Natural killer cell (primary cell): ENCODE results near the gene RARA. TPM values are rescaled to one million over a fixed set of nuclear protein-coding genes. Genes with fewer than 3 reads are reported as not detected.
"Not testable (repeated sequence)": the region's sequence is repeated elsewhere in the genome, so short reads cannot be mapped to it uniquely, and the experiment has no call there.

ENCODE experiments used
- ATAC-seq, 3 donors: fragments of 150-1000 bp in 2 of 3; fragments of 200-7000 bp in 1 of 3; cut with Tn5 transposase; 1 replicate in 1 of 3; 2 replicates in 2 of 3; pipeline ENCODE4 v1.10.0; 2021; ENCODE audit warnings: mild to moderate bottlenecking in 2 of 3, moderate library complexity in 2 of 3
- DNase-seq, 2 donors: peaks; one replicate each; pipeline versions ENCODE4 v3.0.0 to v3.0.0-alpha.2; 2013 to 2021; ENCODE audit warnings: mixed read lengths in 1 of 2
- H3K27ac ChIP-seq: one replicate; pipeline ENCODE4 v1.5.1; 2013; ENCODE audit warnings: mild to moderate bottlenecking, low read length
- H3K27me3 ChIP-seq: one replicate; pipeline ENCODE4 v1.6.1; 2013; ENCODE audit warnings: low read length; ENCODE audit not compliant: control insufficient read depth, insufficient read depth
- H3K36me3 ChIP-seq: one replicate; pipeline ENCODE4 v1.6.1; 2013; ENCODE audit warnings: low read length; ENCODE audit not compliant: control insufficient read depth, insufficient read depth
- H3K4me1 ChIP-seq: one replicate; pipeline ENCODE4 v1.6.1; 2013; ENCODE audit warnings: low read length; ENCODE audit not compliant: control insufficient read depth, insufficient read depth
- H3K4me3 ChIP-seq: one replicate; pipeline ENCODE4 v1.5.1; 2013; ENCODE audit warnings: low read length
- H3K9me3 ChIP-seq: one replicate; pipeline ENCODE4 v1.6.1; 2013; ENCODE audit warnings: low read length; ENCODE audit not compliant: control insufficient read depth, insufficient read depth
- H3K27ac Mint-ChIP-seq, 2 donors: one replicate each; pipeline ENCODE4 v1.8.0; 2022; ENCODE audit warnings: mild to moderate bottlenecking in 2 of 2, mixed read lengths in 2 of 2, moderate library complexity in 1 of 2
- H3K27me3 Mint-ChIP-seq, 2 donors: one replicate each; pipeline ENCODE4 v1.8.0; 2022; ENCODE audit warnings: low read depth in 2 of 2, mixed read lengths in 2 of 2
- H3K36me3 Mint-ChIP-seq: one replicate; pipeline ENCODE4 v1.8.0; 2022; ENCODE audit warnings: mixed read lengths
- H3K4me1 Mint-ChIP-seq, 2 donors: one replicate each; pipeline ENCODE4 v1.8.0; 2022; ENCODE audit warnings: mixed read lengths in 2 of 2
- H3K4me3 Mint-ChIP-seq: one replicate; pipeline ENCODE4 v1.8.0; 2022; ENCODE audit warnings: mild to moderate bottlenecking, moderate library complexity, mixed read lengths
- H3K9me3 Mint-ChIP-seq, 2 donors: one replicate each; pipeline ENCODE4 v1.8.0; 2022; ENCODE audit warnings: mixed read lengths in 2 of 2
- WGBS: methylation state at CpG from one replicate; pipeline ENCODE4 v1.1.7; 2013; ENCODE audit warnings: missing lambda C conversion rate; ENCODE audit not compliant: insufficient coverage; 5-methylcytosine and 5-hydroxymethylcytosine counted together
- intact Hi-C: fragments of 100-400 bp; cut with micrococcal nuclease; formaldehyde crosslinking; loops from one replicate; pipeline ENCODE4 v1.14.2; 2022
- total RNA-seq, 4 donors: library from RNA; stranded (reverse); fragments of 120-200 nt in 1 of 4; gene quantifications; one replicate each; pipeline versions ENCODE4 v1.2.3 to v1.2.4, GENCODE V29; 2013 to 2022
- TF ChIP-seq, protein P1 (sequence below): fragments of 200-600 bp; IDR thresholded peaks from one replicate; pipeline ENCODE4 v1.8.0; 2022; ENCODE audit warnings: antibody characterized with exemption

Gene RARA
- total RNA-seq, 3 donors from 2014 or later (not counting 1 experiment from before 2014, with no cell fraction given) = 75.9 to 94.6 (median 79.1) TPM

DNA sequence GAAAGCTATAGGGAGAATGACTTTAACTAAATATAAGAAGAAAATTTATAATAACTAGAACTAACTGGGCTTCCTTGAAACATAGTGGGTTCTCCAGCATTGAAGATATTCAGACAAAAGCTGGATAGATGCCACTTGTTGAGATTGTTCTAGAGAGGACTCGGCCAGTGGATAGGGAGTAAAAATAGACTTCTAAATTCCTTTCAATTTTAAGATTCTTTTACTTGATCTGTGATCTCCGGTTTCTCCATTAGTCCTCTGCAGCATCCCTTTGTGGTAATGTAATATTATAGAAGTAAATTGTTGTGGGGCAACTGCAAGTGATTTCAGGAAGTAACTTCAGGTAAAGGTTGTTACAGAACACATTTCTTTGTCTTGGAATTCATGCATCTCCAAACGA lies 10.3 kb upstream of the RARA start:
- Histone ChIP-seq H3K4me3 (no peak overlapping the region), H3K27me3 (no peaks in the 10 kb centered on the region), H3K27ac (no peak overlapping the region), H3K9me3 (no peaks in the 10 kb centered on the region), H3K4me1 (peaks cover 3% of the 10 kb centered on the region), H3K36me3 (no peaks in the 10 kb centered on the region)
- no peaks in the 10 kb centered on the region for H3K9me3 Mint-ChIP-seq
- TF ChIP-seq, protein P1, sequence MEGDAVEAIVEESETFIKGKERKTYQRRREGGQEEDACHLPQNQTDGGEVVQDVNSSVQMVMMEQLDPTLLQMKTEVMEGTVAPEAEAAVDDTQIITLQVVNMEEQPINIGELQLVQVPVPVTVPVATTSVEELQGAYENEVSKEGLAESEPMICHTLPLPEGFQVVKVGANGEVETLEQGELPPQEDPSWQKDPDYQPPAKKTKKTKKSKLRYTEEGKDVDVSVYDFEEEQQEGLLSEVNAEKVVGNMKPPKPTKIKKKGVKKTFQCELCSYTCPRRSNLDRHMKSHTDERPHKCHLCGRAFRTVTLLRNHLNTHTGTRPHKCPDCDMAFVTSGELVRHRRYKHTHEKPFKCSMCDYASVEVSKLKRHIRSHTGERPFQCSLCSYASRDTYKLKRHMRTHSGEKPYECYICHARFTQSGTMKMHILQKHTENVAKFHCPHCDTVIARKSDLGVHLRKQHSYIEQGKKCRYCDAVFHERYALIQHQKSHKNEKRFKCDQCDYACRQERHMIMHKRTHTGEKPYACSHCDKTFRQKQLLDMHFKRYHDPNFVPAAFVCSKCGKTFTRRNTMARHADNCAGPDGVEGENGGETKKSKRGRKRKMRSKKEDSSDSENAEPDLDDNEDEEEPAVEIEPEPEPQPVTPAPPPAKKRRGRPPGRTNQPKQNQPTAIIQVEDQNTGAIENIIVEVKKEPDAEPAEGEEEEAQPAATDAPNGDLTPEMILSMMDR = no peak
- no peak overlapping the region for H3K4me3 Mint-ChIP-seq
- intact Hi-C loops = no loop called here
- no peaks in the 10 kb centered on the region for H3K27me3 Mint-ChIP-seq
- no peak for ATAC-seq
- WGBS = 100% methylated on average over 1 of the region's 3 CpGs
- H3K27ac Mint-ChIP-seq = no peak overlapping the region
- no peaks in the 10 kb centered on the region for H3K36me3 Mint-ChIP-seq
- no peak for DNase-seq
- peaks cover 6 to 7% of the 10 kb centered on the region in 2 donors for H3K4me1 Mint-ChIP-seq

DNA sequence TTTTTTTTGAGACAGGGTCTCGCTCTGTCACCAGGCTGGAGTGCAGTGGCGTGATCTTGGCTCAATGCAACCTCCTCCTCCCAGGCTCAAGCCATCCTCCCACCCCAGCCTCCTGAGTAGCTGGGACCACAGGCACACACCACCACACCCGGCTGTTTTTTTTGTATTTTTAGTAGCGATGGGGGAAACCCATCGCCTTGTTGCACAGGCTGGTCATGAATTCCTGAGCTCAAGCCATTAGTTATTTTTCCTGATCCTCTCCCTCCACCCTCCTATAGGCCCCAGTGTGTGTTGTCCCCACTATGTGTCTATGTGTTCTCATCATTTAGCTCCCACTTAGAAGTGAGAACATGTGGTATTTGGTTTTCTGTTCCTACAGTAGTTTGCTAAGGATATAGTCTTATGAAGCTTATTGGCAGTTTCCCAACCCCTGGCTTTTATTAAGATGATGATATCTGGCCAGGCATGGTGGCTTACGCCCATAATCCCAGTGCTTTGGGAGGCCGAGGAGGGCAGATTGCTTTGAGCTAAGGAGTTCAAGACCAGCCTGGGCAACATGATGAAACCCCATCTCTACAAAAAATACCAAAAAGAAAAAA lies 9.7 kb upstream of the RARA start:
- H3K4me1 Mint-ChIP-seq, H3K9me3 Mint-ChIP-seq, ATAC-seq, DNase-seq, H3K36me3 Mint-ChIP-seq, intact Hi-C loops, H3K4me3 Mint-ChIP-seq, H3K27me3 Mint-ChIP-seq, H3K27ac Mint-ChIP-seq, H3K27me3 ChIP-seq, H3K4me3 ChIP-seq, H3K4me1 ChIP-seq, H3K27ac ChIP-seq, H3K36me3 ChIP-seq, H3K9me3 ChIP-seq: not testable (repeated sequence)
- 95% methylated on average over 6 of the region's 7 CpGs for WGBS

DNA sequence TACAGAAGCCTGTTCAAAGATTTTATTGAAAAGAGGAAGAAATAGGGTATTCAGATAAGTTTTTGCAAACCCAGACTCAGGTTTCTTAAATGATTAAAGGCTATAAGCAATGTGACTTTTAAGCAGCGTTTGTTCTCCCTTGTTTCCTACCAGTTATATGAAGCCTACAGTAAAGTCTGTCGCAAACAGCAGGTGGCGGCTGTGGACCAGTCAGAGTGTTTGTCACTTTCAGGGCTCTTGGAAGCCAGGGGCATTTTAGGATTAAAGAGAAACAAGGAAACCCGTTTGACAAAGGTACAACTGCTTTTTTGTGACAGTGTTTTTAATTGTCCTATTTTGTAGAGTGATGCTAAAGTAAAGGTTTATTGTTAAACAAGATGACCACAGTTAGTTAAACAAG lies 7.7 kb upstream of the RARA start:
- Mint-ChIP-seq H3K36me3 (no peaks in the 10 kb centered on the region), H3K9me3 (no peaks in the 10 kb centered on the region), H3K4me1 (peaks cover 6 to 7% of the 10 kb centered on the region in 2 donors), H3K27ac (no peak overlapping the region), H3K4me3 (no peak overlapping the region), H3K27me3 (no peaks in the 10 kb centered on the region)
- intact Hi-C loops = loop anchor here (5.0 kb wide), 1 partner anchor 231 kb away; no protein-coding TSS in a partner anchor
- TF ChIP-seq, protein P1 = no peak
- Histone ChIP-seq H3K9me3 (no peaks in the 10 kb centered on the region), H3K4me1 (peaks cover 3% of the 10 kb centered on the region), H3K4me3 (no peak overlapping the region), H3K27ac (no peak overlapping the region), H3K27me3 (no peaks in the 10 kb centered on the region), H3K36me3 (no peaks in the 10 kb centered on the region)
- 80% methylated on average over 4 of the region's 4 CpGs for WGBS
- ATAC-seq = no peak
- DNase-seq = peak in 1 of 2 donors; percentile 30

DNA sequence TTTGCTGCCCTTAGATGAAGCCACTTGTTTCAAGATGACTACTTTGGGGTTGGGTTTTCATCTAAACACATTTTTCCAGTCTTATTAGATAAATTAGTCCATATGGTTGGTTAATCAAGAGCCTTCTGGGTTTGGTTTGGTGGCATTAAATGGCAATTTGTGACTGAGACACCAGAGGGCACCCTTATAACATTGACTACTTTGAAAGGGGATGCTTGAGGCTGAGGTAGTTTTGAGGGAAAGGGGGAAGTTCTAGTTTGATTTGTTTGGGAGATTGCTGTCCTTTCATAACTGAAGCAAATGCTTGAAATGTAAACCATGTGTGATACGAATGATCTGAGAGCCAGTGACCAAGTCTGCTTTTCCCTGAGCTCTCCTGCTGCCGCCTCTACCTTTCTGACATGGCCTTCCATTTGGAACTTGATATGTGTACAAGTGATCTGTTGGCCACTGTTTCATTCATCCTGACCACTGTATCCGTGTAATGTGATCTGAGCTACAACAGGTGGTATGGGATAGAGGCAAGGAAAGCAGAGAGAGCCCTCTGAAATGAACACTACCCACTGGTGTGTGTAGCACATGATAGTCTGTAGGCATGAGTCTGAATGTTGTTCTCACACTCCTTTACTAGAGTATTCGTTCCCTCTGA lies 5.8 kb upstream of the RARA start:
- Histone ChIP-seq H3K27me3 (no peaks in the 10 kb centered on the region), H3K27ac (no peak overlapping the region), H3K9me3 (no peaks in the 10 kb centered on the region), H3K4me1 (peaks cover 18% of the 10 kb centered on the region), H3K36me3 (no peaks in the 10 kb centered on the region), H3K4me3 (no peak overlapping the region)
- TF ChIP-seq, protein P1 = peak; percentile 81
- Mint-ChIP-seq H3K27me3 (no peaks in the 10 kb centered on the region), H3K9me3 (no peaks in the 10 kb centered on the region), H3K4me3 (no peak overlapping the region), H3K36me3 (no peaks in the 10 kb centered on the region), H3K27ac (peak overlapping the region in 1 of 2 donors; percentile 39), H3K4me1 (peaks cover 6 to 7% of the 10 kb centered on the region in 2 donors)
- DNase-seq (peak in 1 of 2 donors; percentile 84), ATAC-seq (peak; percentile 78 to 86 (median 84))
- WGBS = 69% methylated on average over 4 of the region's 4 CpGs
- intact Hi-C loops = loop anchor here (1.0 to 5.0 kb wide), 3 partner anchors 52 to 229 kb away; no protein-coding TSS in a partner anchor
